Measurements from ENCODE around the gene ABHD14A. TPM values are rescaled to one million over a fixed set of nuclear protein-coding genes. Genes with fewer than 3 reads are reported as not detected.
A peak's percentile ranks its signal among the peaks of the same experiment; 100 is the strongest.

ABHD14A gene
- total RNA-seq, 2 donors from 2014 or later: 8.7 to 13.1 TPM

DNA sequence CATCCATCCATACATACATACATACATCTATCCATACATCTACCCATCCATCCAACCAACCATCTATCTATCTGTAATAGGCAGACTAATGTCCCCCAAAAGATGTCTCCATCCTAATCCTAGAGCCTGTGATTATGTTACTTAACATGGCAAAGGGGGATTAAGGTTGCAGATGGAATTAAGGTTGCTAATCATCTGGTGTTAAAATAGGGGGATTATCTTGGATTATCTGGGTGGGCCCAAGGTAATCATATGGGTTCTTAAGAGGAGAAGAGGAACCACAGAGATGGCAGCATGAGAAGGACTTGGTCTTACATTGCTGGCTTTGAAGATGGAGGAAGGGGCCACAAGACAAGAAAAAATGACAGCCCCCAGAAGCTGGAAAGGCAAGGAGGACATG, 35.6 kb downstream of the ABHD14A start:
- no peak for ATAC-seq
- Mint-ChIP-seq H3K27ac (no peak overlapping the region), H3K4me1 (ENCODE audit: low read depth in 2 of 2) (peaks cover 0 to 9% of the 10 kb centered on the region in 2 donors), H3K9me3 (no peaks in the 10 kb centered on the region), H3K4me3 (no peak overlapping the region), H3K36me3 (no peaks in the 10 kb centered on the region), H3K27me3 (no peaks in the 10 kb centered on the region)
- DNase-seq (ENCODE audit: low spot score): no peak

- DNase-seq (ENCODE audit: low spot score): no peak
- Mint-ChIP-seq H3K4me1 (ENCODE audit: low read depth in 2 of 2) (peaks cover 0 to 9% of the 10 kb centered on the region in 2 donors), H3K4me3 (no peak overlapping the region), H3K36me3 (no peaks in the 10 kb centered on the region), H3K27me3 (no peaks in the 10 kb centered on the region), H3K9me3 (no peaks in the 10 kb centered on the region), H3K27ac (peak overlapping the region in 1 of 2 donors; percentile 54)
- no peak for ATAC-seq
Measured at GRCh38 chr3:52012699-52013098, 37.8 kb downstream of the ABHD14A start.

DNA sequence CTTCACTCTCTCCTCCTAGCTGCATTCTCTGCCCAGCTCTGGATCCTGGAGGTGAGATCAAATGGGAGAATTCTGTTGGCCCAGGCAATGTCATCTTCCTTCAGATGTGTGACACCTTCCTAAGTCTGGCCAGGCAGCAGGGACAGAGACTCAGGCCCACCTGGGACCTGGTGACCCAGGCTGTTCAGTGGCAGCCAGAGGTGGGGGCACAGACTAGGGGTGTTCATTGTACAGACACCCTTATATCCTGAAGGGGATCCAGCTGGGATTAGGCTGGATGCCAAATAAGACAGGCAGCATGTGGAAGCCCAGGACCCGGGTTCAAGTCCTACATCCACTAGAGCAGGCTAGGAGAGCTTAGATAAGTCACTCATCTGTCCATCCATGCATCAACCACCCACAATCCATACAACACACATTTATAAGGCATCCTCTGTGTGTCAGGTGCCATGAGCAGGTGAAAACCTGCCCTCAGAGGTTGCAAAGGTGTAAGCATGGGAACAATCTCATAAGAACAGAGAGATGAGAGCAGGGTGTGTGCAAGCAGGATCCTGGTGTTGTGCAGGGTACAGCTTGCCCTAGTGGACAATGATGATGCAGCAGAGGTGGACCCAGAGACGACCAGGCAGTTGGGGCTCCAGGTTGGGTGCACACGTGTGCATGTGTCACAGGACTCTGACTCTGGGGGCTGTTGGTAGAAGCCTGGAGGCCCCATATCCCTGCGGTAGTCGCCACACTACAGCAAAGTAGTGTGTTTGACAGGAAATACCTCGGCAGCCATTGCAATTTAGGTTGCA, 39.1 kb downstream of the ABHD14A start:
- ATAC-seq: no peak

GRCh38 chr3:52014613-52015012, 39.7 kb downstream of the ABHD14A start:
- Mint-ChIP-seq H3K27ac (no peak overlapping the region), H3K9me3 (no peaks in the 10 kb centered on the region), H3K36me3 (no peaks in the 10 kb centered on the region), H3K4me3 (no peak overlapping the region), H3K4me1 (ENCODE audit: low read depth in 2 of 2) (peaks cover 0 to 13% of the 10 kb centered on the region in 2 donors), H3K27me3 (no peaks in the 10 kb centered on the region)
- DNase-seq (ENCODE audit: low spot score) (no peak), ATAC-seq (no peak)

More for the DNA sequence above, 39.1 kb downstream of the ABHD14A start:
- no peaks in the 10 kb centered on the region for H3K36me3 Mint-ChIP-seq
- peaks cover 0 to 9% of the 10 kb centered on the region in 2 donors for H3K4me1 Mint-ChIP-seq (ENCODE audit: low read depth in 2 of 2)
- no peak overlapping the region for H3K27ac Mint-ChIP-seq
- H3K9me3 Mint-ChIP-seq: no peaks in the 10 kb centered on the region
- DNase-seq (ENCODE audit: low spot score): no peak
- H3K27me3 Mint-ChIP-seq: no peaks in the 10 kb centered on the region
- H3K4me3 Mint-ChIP-seq: no peak overlapping the region

DNA sequence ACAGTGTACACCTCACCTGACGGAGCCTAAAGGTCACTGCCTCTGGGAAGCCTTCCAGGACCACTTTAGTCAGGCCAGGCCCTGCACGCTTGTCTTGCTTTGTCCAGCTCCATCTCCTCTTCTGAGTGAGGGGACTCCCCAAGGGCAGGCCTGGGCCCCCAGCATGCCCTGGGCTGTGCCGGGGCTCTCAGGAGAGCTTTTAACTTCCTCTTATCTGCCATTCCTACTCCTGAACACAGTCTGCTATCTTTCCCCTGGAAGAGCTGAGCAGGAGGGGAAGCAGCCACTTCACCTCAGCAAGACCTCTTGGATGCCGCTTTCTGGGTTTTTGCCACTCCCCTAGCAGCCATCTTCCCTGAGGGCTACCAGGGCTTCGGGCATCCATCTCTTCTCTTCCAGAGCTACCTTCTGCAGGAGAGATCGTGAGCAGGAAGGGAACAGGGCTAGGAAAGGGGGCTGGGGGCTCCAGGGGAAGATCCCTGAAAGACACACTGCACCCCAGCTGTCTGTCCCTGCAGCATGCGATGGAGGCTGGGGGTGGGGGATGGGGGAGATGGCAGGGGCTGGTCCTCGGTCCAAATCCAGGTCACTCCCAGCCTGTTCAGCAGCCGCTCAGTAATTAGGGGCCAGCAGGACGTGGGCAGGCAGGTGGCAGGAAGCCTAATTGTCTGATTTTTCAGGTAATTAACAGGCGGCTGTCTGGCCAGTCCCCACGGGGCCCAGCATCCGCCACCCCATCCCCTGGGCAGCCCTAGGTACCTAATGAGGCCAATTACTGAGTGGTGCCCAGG, 40.8 kb downstream of the ABHD14A start:
- DNase-seq (ENCODE audit: low spot score): no peak
- H3K4me3 Mint-ChIP-seq: no peak overlapping the region

DNA sequence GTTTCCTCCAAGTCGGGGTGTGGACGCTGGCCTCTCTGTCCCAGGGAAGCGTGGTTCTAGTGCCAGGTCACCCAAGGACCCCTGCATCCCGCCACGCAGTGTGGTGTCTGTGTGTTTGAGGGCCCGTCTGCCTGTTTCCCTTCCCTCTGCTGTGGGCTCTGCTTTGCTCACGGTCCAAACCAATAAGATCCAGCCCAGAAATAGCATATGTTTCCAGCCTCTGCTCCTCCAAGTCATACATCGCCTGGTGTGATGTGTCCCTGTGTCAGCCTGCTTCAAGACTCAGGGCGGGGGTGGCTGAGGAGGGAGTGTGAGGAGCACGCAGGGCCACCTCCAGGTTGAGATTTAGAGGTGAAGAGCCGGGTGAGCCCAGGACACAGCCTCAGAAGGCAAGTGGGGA, 42.7 kb downstream of the ABHD14A start:
- Mint-ChIP-seq H3K36me3 (no peaks in the 10 kb centered on the region), H3K27ac (no peak overlapping the region), H3K27me3 (no peaks in the 10 kb centered on the region), H3K4me3 (no peak overlapping the region), H3K4me1 (ENCODE audit: low read depth in 2 of 2) (peaks cover 0 to 7% of the 10 kb centered on the region in 2 donors), H3K9me3 (no peaks in the 10 kb centered on the region)
- no peak for ATAC-seq
- DNase-seq (ENCODE audit: low spot score): no peak

More for the DNA sequence above, 40.8 kb downstream of the ABHD14A start:
- no peak for ATAC-seq
- H3K36me3 Mint-ChIP-seq: no peaks in the 10 kb centered on the region
- H3K4me1 Mint-ChIP-seq (ENCODE audit: low read depth in 2 of 2): peaks cover 0 to 13% of the 10 kb centered on the region in 2 donors
- no peaks in the 10 kb centered on the region for H3K27me3 Mint-ChIP-seq
- H3K9me3 Mint-ChIP-seq: no peaks in the 10 kb centered on the region
- no peak overlapping the region for H3K27ac Mint-ChIP-seq

- no peaks in the 10 kb centered on the region for H3K27me3 Mint-ChIP-seq
Measured at GRCh38 chr3:52018319-52019000, 43.6 kb downstream of the ABHD14A start.

GRCh38 chr3:52019352-52020080, 44.7 kb downstream of the ABHD14A start:
- Mint-ChIP-seq H3K36me3 (no peaks in the 10 kb centered on the region), H3K27me3 (no peaks in the 10 kb centered on the region), H3K27ac (no peak overlapping the region), H3K4me1 (ENCODE audit: low read depth in 2 of 2) (peaks cover 0 to 7% of the 10 kb centered on the region in 2 donors), H3K9me3 (no peaks in the 10 kb centered on the region), H3K4me3 (no peak overlapping the region)
- DNase-seq (ENCODE audit: low spot score) (no peak), ATAC-seq (no peak)

More at GRCh38 chr3:52018319-52019000, 43.6 kb downstream of the ABHD14A start:
- no peak for DNase-seq (ENCODE audit: low spot score)
- Mint-ChIP-seq H3K4me3 (no peak overlapping the region), H3K36me3 (no peaks in the 10 kb centered on the region), H3K9me3 (no peaks in the 10 kb centered on the region), H3K4me1 (ENCODE audit: low read depth in 2 of 2) (peaks cover 0 to 4% of the 10 kb centered on the region in 2 donors), H3K27ac (no peak overlapping the region)
- no peak for ATAC-seq

DNA sequence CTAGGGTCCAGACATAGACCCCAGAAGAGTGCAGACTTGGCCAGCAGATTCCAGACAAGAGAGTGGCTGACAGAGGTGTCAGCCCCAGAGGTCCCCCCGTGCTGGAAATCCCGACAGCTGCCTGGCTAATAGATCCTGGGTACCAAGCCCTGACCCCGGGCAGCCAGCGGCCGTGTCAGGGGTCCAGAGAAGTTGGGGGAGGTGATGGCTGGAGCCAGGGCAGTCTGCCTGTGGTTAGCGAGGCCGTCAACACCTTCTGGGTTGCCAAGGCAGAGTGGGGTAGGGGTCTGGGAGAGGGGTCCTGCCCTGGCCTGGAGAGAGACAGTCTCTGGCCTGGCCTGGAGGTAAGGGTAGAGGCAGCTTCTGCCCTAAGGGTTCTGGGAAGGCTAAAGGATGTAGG, 45.9 kb downstream of the ABHD14A start:
- Mint-ChIP-seq H3K4me1 (ENCODE audit: low read depth in 2 of 2) (peaks cover 0 to 7% of the 10 kb centered on the region in 2 donors), H3K9me3 (no peaks in the 10 kb centered on the region), H3K4me3 (no peak overlapping the region), H3K27ac (no peak overlapping the region), H3K27me3 (no peaks in the 10 kb centered on the region), H3K36me3 (no peaks in the 10 kb centered on the region)
- DNase-seq (ENCODE audit: low spot score) (no peak), ATAC-seq (no peak)

DNA sequence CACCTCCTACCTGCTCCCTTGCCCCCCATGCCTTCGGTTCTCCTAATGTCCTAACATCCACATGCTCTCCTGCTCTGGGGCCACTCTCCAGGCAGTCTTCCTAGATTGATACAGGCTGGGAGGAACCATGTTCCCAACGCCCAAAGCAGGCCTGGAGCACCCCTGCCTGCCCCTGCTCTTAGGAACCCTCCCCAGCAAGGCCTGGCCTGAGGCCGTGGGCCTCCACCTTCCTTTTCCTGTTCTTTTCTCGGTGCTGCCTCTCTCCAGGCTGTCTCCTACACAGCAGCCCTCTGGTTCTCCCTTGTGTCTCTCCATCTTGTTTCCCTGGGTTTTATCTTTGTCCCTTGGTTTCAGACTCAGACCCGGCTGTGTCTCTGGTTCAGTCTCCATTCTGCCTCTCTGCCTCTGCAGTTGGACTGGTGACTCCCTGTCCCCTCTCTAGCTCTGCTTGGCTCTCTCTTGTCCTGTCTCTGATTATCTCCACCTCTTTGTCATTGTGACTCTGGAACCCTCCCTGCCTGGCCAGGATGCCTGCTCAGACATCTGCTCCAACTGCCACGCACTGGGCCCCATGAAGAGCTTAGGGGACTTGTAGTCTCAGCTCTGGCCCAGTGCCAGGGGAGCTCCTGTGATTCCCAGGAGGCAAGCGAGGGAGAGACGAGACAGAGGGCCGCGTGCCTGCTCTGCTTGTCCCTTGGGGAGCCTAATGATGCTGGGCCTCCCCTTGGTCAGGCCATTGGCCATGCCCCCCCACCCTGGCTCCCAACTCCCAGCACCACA, 46.8 kb downstream of the ABHD14A start:
- Mint-ChIP-seq H3K4me1 (ENCODE audit: low read depth in 2 of 2) (peaks cover 0 to 7% of the 10 kb centered on the region in 2 donors), H3K9me3 (no peaks in the 10 kb centered on the region), H3K36me3 (no peaks in the 10 kb centered on the region), H3K27me3 (no peaks in the 10 kb centered on the region), H3K4me3 (no peak overlapping the region), H3K27ac (no peak overlapping the region)
- ATAC-seq (no peak), DNase-seq (ENCODE audit: low spot score) (no peak)

GRCh38 chr3:52022323-52023100, 47.6 kb downstream of the ABHD14A start:
- DNase-seq (ENCODE audit: low spot score) (no peak), ATAC-seq (no peak)
- H3K9me3 Mint-ChIP-seq: no peaks in the 10 kb centered on the region
- no peaks in the 10 kb centered on the region for H3K27me3 Mint-ChIP-seq
- no peak overlapping the region for H3K4me3 Mint-ChIP-seq
- no peak overlapping the region for H3K27ac Mint-ChIP-seq
- no peaks in the 10 kb centered on the region for H3K36me3 Mint-ChIP-seq
- peaks cover 0 to 7% of the 10 kb centered on the region in 2 donors for H3K4me1 Mint-ChIP-seq (ENCODE audit: low read depth in 2 of 2)

- H3K9me3 Mint-ChIP-seq: no peaks in the 10 kb centered on the region
- peaks cover 0 to 7% of the 10 kb centered on the region in 2 donors for H3K4me1 Mint-ChIP-seq (ENCODE audit: low read depth in 2 of 2)
- H3K4me3 Mint-ChIP-seq: no peak overlapping the region
- ATAC-seq (no peak), DNase-seq (ENCODE audit: low spot score) (no peak)
- H3K36me3 Mint-ChIP-seq: no peaks in the 10 kb centered on the region
- H3K27me3 Mint-ChIP-seq: no peaks in the 10 kb centered on the region
- H3K27ac Mint-ChIP-seq: no peak overlapping the region
Measured at GRCh38 chr3:52023101-52023770, 48.4 kb downstream of the ABHD14A start.
